GM18498 (cell line): Measurements from ENCODE around the gene FGD6.
"Not testable (repeated sequence)": the region's sequence is repeated elsewhere in the genome, so short reads cannot be mapped to it uniquely, and the experiment has no call there.

Source experiments
- ATAC-seq: cut with Tn5 transposase; IDR thresholded peaks from one replicate; pipeline ENCODE4 v1.9.1; 2021; ENCODE audit warnings: mild to moderate bottlenecking, moderate library complexity; ENCODE audit not compliant: unreplicated experiment

Gene FGD6

GRCh38 chr12:95205685-95206084 is 11.6 kb downstream of the FGD6 start:
- ATAC-seq: no peak

DNA sequence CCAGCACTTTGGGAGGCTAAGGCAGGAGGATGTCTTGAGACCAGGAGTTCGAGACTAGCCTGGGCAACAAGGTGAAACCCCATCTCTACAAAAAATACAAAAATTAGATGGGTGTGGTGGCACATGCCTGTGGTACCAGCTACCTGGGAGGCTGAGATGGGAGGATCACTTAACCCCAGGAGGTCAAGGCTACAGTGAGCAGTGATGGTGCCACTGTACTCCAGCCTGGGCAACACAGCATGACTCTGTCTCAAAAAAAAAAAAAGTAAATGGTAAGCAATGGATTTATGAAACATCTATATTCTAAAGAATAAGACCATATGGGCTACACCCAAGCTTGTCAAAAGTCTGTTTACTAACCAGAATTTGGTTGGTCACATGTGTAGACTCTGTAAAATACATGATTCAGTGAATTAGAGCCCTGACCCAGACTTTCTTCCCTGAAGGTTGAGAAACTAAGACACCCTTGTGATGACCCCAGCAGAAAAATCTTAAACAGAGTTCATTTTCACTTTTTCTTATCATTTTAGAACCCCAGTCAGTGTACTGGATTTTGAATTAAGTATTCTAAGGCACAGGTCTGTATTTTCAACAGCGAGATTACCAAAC is 12.1 kb downstream of the FGD6 start:
- no peak for ATAC-seq

GRCh38 chr12:95204141-95204866 is 13.0 kb downstream of the FGD6 start:
- no peak for ATAC-seq

- no peak for ATAC-seq
These were observed 13.7 kb downstream of the FGD6 start for GRCh38 chr12:95203487-95204030.

DNA sequence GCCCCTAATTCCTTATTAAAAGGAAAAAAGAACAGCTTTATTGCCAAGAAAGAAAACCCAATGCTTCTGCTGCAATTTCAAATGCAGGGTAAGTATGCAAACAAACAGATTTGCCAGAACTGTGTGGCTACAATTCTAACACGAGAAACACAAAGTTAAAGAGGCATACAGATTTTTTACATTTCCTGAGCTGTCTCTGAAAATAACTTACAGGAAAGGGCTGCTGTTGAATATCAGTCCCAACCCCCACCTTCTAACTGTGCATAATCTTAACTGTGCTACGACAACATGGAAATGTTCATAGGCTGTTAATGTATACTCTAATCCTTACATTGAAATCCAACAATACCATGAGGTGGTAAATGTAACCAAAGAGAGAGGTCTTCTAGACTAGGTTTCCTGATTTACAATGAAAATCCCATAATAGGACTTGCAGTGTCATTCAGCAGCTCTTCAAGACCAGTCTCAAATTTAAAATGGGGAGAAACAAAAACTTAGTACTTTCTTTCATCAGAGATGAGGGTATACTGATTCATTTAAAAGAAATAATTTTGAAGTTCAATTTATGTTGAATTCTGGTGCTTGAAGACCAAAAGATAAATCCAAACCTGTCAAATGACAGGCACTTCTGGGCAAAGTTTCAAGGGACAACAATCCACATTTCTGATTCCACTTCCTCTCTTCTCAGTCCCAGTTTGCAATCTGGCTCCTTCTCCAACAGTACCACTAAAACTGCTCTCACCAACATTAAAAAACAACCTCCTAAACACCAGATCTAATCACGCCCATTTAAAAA is 14.4 kb downstream of the FGD6 start:
- ATAC-seq: no peak

DNA sequence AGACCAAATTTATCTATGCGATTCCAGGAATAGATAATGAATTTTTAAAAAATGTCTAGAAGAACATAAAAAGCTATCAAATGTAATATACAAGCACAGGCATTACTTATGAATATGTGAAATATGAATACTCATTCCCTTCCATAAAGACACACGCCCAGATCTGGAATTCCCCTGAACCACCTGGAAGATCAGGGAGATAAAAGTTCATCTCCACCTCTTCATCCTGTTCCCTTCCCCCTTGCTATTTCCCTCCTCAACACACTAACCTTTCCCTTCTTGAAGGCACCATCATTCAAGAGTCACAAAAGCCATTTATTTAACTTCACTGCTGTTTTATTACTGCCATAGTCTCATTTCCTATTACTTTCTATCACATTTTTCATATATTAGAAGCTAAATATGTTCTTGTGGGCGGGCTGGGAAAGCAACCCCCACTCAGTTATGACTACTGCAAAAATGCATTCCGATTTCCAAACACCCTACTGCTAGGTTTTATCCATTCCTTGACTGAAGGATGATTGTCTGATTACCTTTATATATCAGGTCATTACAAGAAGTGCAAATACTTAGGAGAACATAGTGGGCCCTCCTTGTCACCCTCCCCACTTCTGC is 16.1 kb downstream of the FGD6 start:
- no peak for ATAC-seq

DNA sequence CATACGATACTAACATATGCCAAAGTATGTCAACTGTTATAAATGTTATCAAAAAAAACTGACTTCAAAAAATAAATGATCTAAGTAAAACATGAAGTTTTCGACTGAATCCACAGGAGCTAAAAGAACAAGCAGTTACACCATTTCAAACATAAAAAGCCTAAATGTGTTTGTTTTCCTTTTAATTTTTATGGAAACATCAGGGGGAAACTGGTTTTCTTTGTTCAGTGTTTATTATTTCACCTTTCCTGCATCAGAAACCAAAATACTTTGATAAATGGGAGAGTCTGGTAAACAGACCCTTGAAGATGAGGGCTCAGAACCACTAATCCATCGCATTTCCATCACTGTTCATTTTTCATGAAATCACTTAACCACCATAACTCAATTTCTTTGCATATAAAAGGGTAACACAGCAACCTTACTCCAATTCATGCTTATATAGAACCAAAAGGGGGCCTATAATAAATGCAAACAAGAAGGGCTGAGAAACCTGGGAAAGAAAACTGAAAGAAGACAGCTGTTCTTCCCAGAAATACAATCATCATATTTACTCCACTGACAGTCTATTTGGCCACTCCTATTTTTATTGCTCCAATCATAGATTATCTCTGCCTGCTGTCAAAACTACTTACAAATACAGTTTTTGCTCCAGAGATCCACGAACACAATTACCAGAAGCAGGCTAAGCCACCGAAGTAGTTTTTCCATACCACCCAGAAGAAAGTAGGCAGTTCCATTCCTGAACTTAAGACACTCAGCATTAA is 17.0 kb downstream of the FGD6 start:
- ATAC-seq: no peak

- ATAC-seq: no peak
These were observed 18.4 kb downstream of the FGD6 start for GRCh38 chr12:95198914-95199313.

DNA sequence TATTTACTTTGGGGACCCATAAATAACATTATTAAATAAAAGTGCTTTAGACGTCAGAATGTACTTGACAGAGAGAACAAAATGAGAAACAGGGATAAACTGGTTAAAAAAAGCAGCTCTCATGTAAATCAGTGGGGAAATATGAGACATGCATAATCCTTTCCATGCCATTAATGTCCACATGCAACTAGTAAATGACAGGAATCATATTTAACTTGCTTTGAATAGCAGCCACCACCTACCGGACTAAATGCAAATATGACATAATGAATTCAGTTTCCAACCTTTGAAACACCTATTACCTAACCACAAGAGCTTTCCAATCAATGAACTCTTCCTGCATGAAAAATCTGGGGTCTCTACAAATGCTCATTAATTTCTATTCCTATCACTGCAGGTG is 19.6 kb downstream of the FGD6 start:
- no peak for ATAC-seq

DNA sequence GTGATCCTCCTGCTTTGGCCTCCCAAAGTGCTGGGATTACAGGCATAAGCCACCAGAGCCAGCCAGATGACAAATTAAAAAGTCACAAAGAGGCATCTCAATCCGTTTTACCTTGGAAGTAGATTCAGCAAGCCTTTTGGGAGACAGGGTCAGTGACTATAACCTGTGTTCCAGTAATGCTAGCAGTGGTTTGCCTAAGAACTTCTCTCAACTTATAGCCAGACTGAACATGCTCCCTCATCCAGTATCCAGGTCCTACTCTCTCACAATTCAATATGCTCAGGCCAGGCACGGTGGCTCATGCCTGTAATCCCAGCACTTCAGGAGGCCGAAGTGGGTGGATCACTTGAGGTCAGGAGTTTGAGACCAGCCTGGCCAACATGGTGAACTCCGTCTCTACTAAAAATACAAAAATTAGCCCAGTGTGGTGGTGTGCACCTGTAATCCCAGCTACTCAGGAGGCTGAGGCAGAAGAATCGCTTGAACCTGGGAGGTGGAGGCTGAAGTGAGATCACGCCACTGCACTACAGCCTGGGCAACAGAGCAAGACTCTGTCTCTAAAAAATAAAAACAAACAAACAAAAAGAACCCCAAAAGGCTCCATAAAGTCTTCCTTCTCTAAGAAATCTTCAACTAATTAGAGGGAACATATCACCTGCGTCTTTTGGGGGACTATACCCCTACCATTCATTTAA is 20.2 kb downstream of the FGD6 start:
- not testable (repeated sequence) for ATAC-seq

- no peak for ATAC-seq
These were observed 22.1 kb downstream of the FGD6 start for GRCh38 chr12:95195122-95195521.

DNA sequence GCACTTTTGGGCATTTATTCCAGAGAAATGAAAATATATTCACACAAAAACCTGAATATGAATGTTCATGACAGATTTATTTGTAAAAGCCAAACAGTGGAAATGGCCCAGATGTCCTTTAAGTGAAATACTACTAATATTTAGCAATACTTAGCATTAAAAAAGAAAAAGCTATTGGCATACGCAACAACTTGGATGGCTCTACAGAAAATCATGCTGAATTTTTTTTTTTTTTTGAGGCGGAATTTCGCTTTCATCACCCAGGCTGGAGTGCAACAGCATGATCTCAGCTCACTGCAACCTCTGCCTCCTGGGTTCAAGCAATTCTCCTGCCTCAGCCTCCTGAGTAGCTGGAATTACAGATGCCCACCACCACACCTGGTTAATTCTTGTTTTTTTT is 24.1 kb downstream of the FGD6 start:
- ATAC-seq: no peak

- ATAC-seq: no peak
These were observed 25.0 kb downstream of the FGD6 start for GRCh38 chr12:95192271-95192670.

DNA sequence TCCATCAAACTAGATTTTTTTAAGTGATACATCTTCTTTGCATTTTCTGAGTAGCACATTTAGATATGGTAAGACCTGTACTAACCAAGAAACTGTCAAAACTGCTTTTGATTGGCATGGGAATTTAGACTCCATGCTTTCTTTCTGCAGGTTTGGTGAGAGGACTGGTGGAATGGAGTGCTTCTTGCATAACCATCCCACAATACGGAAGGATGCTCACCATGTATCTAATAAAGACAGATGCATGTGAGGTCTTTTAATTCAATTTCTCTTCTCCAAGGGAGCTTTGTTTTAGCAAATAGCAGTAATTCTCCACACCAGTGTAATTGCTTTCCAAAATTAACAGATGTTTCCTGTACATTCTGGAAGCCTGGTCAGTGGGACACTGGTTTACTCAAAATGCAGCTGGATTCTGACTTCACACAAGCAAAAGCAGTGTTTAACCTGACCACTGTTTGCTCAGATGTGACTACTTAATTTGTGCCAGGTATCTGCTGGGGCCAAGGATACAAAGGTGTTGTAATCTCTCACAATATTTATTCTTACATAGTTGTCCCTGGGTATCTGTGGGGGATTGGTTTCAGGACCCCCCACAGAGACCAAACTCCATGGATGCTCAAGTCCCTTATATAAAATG is 26.1 kb downstream of the FGD6 start:
- ATAC-seq: no peak

DNA sequence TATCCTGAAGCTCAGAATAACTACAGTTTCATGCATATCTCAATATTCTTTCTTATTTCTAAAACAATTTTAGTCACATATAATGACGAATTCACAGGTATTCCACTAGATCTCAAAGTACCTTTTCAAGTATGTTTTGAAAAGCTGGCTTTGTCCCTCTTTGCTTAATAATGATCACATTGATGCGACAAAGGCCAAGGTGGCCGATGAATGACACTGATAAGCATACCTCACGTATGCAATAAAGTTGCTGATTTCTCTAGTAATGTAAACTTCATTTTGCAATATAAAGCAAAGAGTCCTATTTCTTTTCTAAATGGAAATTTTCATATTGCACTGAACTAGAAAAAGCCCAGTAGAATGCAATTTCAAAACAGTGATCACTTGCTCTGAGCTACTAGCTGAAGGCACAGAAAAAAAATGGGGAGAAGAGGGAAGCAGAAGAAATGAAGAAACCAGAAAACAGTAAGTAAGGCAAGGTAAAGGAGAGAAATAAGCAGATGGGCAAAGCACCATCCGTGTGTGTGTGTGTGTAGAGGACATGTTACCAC is 29.3 kb downstream of the FGD6 start:
- ATAC-seq: no peak

GRCh38 chr12:95185854-95186253 is 31.4 kb downstream of the FGD6 start:
- ATAC-seq: no peak

DNA sequence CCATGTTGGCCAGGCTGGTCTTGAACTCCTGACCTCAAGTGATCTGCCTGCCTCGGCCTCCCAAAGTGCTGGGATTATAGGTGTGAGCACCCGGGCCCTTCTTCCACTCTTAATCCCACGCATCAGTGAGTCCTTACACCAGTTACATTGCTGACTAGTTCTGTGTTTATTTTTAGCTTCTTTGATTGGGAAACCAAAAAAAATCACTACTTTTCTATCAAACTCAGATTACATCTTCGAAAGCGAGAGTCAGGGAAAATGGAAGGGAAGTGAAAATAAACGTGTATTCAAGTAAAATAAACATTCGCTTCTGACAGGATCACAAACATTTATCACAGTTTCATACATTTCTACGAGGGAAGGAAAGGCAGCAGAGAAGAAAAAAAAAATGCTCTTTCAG is 32.2 kb downstream of the FGD6 start:
- ATAC-seq: no peak

DNA sequence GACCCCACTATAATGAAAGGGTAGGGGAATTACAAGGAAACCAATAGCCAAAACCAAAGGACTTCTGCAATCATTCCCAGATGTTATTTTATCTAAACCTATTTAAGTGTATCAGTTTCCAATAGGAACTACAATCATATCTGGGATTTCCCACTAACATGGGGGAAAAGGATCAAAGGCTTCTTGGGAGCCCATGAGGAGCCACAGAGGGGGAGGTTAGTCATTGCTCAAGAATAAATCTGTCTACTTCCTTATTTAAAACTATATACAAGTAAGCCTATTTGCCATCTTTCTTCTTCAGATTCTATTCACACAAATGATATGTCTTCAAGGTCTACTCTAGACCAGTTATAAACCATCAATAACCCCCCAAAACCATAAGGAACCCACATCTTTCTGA is 33.1 kb downstream of the FGD6 start:
- ATAC-seq: no peak

DNA sequence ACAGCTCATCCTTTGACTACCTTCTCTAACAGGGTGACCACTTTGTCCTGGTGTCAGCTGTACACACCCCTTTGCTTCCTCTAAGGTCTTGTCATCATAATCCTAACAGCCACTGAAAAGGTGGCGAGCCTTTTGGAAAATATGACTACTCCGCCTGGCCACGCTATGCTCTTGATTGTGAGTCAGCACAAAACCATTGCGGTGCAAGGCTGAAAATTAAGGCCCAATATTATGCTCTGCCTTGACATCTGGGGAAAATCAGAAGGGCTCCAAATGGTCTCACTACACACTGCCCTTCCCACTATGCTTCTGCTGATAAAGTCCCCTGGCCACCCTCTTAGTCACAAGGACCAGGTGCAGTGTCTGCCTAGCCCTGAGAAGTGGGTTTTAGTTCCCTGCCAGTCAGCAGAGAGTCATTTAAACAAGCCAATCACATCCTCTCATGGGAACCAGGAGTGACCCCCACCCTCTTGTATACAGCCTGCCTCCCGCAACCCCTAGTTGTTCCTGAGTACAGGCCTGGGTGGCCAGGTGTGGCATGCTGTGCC is 34.3 kb downstream of the FGD6 start:
- ATAC-seq: no peak
